Ovary (tissue), 3 donors: Measurements from ENCODE around the gene SPO11.
"Not testable (repeated sequence)": the region's sequence is repeated elsewhere in the genome, so short reads cannot be mapped to it uniquely, and the experiment has no call there.

Experiments used
- CTCF ChIP-seq, 3 donors: fragments of 450-650 bp in 2 of 3; fragments of 200-600 bp in 1 of 3; IDR thresholded peaks; one replicate each; pipeline versions ENCODE4 v1.5.1 to v1.8.0; 2016 to 2022; ENCODE audit warnings: antibody characterized with exemption in 3 of 3, mild to moderate bottlenecking in 1 of 3
- EP300 ChIP-seq: sonication (generic); formaldehyde crosslinking; IDR thresholded peaks from one replicate; pipeline ENCODE4 v1.6.1; 2017; ENCODE audit warnings: antibody characterized with exemption
- donor health status: DM: no; HTN: no; CAD: no.

- not testable (repeated sequence) for TF ChIP-seq CTCF (IDR thresholded peaks at IDR 0.05); EP300
Measured at GRCh38 chr20:57348922-57349574, 19.4 kb downstream of the SPO11 start.
